NCI-H2029 (cell line): ENCODE results near the gene ACOT11.
A peak's percentile ranks its signal among the peaks of the same experiment; 100 is the strongest.

ENCODE experiments used
- DNase-seq: peaks from one replicate; lab custom pipeline; 2025; lab: John Stamatoyannopoulos, UW

Gene ACOT11

DNA sequence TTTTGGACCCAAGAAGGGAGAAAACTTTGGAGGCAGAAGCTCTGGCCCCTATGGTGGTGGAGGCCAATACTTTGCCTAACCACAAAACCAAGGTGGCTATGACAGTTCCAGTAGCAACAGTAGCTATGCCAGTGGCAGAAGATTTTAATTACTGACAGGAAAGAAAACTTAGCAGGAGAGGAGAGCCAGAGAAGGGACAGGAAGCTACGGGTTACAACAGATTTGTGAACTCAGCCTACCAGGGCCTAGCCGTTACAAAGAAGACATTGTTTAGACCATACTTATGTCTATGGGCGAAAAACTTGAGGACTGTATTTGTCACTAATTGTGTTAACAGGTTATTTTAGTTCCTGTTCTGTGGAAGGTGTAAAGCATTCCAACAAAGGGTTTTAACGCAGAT lies 10.4 kb upstream of the ACOT11 start:
- DNase-seq = no peak

DNA sequence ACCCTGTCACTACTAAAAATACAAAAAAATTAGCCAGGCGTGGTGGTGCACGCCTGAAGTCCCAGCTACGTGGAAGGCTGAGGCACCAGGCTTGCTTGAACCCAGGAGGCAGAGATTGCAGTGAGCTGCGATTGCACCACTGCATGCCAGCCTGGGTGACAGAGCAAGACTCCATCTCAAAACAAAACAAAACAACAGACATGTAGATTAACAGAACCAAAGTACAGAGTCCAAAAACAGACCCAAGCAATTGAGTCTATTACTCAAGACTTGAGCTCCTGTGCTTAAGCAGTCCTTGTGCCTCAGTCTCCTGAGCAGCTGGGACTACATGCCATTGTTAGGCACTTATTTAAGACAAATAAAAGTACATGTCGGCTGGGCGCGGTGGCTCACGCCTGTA lies 9.5 kb upstream of the ACOT11 start:
- no peak for DNase-seq

DNA sequence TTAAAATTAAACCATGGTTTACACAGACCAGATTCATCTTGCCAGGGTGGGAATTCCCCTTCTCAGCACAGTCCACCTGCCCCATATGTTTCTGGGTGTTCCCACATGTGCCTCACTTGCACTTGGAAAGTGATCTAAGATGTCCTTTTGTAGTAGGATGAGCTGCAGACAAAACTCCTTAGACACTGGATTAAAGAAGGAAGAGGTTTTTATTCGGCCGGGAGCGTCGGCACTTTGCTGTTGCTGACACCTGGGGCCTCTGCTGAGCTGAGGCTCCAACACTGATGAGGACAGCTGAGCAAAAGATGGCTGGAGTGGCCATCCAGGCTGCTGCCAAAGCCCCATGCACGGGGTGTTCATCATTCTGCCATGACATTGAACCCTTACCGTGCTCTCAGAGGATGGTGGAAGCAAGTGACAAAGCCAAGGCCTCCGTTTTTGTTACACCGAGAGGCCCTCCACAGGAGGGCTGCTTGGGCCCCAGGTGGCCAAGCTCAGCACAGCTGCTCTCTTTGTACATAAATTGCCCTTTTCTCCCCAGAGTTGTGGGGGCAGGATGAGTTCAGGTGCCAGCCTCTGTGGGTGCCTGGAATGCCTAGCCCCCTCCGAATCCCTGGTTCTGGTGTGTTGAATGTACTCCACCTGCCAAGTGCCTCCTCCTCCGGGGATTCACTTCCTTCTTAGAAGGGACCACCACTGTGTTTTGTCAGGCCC lies 7.3 kb upstream of the ACOT11 start:
- no peak for DNase-seq

DNA sequence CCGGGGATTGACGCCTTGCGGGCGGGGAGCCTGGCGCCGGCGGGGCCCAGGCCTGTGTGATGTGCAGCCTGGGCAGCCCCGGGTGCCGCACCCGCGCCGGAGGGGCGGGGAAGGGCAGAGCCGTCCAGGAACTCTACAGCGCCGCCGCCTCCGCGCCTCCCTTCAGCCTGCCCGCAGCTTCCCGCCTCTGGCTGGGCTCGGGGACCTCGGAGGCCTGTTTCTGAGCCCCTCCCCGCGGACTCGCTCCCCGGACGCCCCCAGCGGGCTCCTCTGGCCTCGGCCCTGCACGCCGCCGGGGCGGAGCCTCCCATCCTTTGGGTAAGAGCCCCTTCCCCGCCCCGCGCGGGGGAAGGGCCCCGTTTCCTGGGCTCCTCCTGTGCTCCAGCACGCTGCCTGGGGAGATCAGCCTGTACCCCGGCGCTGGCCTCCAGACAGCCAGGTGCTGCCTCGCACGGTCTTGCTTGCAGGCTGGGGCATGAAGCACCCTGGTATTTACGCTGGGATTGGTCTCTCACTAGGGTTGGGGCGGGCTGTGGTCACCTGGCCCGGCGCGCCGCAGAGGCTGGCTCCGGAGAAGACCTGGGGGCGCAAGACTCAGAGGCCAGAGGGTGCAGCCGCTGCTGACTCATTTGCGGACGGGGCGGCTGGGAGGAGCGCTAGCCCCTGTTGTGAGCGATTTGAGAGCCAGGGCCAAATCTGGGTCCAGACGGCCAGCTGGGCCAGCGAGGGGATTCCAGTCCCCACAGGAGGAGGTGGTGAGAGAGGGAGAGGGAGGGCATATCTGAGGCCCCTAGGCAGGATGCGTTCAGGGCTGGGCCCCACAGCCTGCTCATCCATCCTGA lies 5.7 kb upstream of the ACOT11 start:
- DNase-seq = peak; percentile 41

DNA sequence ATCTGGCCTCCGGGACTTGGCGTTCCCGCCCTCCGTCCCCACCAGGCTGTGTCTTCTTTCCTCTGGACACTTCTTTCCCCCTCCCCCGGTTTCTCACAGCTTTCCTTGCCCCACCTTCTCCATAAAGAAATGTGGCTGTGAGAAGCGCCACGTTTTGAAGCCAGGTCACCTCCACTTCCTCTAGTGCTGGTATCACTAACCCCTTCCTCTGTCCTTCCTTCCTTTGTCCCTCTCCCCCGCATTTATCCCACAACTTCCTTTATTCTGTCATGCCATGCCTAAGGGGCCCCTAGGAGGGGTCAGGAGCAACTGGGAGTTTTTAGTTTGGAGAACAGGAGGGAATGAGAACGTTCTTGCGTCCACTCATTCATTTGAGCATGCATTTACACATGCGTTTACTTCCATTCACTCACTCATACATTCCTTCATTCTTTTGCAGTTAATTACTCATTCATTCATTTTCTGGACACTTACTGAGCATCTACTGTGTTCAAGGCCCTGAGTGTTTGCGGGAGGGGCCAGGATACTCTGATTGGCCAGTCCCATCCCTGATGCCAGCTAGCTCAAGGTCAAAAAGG lies 5.0 kb upstream of the ACOT11 start:
- DNase-seq = no peak

DNA sequence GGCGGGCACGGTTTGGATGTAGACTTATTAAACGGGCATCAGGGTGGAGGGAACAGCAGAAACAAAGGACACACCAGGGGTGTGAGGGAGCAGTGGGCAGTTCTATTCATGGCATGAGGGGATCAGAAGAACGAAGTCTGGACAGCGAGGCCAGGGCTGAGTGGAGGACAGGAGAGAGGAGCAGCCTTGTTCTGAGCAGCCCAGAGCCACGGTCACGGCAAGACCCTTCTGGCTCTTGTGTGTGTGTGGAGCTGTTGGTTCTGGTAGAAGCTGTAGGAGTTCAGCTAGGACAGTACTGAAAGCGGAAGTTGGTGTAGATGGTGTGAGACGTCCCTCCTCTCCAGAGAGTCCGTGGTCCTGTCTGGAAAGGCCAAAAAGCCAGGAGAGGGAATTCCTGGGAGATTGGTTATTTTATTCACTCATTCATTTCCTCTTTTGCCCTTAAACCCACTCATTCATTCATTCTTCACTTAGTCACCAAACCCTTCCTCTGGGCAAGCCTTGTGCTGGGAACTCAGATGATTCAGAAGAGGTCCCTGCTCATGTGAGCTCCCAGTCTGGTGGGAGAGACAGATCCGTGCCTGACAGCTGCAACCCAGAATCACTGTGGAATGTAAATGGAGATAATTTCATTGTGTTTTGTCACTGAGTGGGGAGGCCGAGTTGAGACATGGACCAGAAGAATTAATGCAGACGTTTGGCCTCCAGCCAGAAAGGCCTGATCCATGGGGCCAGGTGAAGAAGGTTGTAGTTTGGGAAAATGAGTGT lies 4.1 kb upstream of the ACOT11 start:
- no peak for DNase-seq

DNA sequence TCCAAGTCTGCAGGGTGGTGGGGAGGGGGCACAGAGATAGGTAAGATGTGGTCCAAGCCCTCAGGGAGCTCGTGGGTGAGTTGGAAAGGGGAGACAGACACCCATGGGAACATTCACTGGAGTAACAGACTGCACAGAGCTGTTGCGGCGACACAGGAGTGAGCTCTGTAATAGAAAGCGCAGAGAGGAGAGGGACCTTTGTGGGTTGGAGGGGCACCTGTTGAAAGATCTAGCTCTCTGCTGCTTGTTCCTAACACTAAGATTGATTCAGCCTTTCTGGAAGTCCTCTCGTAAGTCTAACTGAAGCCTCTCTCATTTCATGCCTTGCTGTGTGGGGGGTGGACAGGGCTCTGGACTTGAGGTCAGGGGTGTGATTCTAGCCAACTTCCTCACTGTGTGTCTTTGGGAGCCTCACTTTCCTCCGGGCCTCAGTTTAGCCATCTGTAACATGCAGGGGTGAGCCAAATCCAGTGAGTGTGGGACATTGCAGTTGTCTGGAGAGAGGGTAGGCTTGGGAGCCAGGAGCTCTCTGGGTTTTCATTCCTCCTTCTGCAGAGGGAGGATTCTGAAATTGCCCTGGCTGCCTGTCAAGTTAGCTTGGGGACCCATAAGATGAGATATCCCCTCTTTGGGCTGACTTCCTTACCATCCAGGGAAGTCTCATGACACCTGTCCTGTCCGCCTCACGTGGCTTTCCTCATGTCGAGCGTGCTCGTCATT lies 2.0 kb upstream of the ACOT11 start:
- no peak for DNase-seq

DNA sequence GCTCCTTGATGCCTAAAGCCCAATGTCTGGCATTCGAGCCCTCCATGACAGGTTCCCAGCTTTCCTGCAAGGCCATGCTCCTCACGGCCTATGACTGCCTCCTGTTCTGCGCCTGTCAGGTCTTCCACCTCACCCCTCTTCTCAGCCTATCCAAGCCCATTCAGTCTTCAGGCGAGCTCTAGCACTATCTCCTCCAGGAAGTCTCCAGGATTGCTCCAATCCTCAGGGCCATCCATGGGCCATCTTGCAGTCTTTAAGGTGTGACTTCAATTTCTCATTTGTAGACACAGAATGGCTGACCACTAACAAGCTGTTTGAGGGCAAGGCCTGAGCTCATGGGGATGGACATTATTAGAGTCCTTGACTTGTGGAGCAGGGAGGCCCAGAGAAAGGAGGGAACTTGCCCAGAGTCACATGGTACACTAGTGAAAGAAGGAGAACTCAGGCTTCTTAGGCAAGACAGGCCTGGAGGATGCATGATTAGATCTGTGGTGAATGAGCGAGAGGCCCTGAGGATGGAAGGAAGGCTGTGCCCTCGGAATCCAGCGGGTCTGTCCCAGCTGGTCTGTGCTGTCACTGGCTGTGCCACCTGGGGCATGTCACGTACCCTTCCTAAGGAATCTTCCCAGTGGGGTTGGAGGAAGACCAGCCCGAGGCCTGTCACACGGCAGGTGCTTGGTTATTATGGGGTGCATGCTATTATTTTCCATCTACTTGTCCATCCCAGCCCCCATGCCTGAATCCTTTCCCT lies 1.2 kb upstream of the ACOT11 start:
- DNase-seq = no peak

DNA sequence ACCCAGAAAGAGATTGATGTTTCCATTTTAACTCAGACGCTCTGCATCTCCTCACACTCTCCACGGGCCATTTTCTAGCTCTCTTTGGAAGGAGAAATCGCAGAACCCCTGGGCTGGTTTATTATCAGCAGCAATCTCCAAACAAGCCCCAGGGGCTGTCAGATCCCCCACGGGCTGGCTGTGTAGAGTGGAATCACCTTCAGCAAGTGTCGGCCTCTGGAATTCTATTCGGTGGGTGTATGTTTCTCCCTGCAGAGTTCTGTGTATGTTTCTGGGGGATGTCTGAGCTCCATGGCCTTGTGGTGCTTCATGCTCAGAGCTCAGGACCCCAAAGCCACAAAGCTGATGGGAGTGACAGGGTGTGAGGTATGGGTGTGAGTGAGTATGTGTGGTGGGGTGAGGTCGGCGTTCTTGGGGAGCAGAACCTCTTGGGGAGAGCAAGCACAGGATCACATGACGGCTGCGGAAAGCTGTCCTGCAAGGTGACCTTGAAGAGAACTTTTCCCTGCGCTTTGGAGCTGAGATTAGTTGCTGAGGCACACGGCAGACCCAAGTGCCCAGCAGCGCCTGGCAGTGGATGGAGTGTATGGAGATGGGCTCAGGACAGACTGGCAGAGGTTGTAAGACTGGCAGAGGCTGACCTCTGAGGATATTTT lies 489 bp downstream of the ACOT11 start:
- DNase-seq = no peak

DNA sequence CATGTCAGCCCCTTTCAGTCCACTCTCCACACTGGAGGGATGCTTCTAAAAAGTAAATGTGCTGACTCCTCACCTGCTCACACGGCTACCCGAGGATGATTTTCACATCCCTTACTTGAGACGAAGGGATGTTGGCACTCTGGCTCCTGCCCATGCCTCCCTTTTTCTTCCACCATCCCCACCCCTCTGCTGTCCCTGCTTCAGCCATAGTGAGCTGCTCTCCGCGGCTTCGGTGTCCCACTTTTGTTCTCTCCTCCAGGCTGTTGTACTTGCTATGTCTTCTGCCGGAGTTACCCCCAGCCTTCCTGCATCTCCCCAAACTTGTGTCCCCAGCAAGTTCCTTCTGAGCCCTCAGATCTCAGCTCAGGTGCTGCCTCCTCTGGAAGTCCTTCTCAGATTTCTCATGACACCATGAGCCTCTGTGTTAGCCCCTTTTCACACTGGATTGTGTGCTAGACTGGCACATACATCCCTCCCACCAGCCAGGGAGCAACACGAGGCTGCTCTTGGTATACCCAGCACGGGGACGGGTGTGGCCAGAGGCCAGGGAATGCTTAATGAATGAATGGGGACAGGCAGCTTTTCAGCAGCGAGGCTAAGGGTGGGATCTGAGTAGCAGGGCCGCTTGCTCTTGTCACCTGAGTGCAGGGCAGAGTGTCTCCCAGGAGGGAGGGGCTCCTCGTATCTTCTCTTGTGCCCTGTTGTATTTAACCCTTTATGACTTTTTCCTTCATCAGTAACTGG lies 1.3 kb downstream of the ACOT11 start:
- DNase-seq = no peak

DNA sequence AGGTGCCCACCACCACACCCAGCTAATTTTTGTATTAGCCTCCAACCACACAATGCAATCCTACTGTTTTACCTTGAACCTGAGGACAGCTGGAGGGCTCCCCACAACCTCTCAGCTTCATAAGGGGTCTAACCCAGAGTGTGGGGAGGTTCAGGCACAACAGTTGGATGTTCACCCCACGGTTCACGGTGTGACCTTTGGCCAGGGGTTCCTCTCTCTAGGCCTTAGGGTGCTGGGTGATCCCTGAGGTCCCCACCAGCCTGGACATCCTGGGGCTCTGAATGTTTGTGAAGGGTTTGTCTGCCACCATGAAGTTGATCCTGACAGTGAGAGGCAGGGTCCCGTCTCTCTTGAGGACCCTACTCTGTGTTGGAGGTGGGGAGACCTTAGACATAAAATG lies 3.9 kb downstream of the ACOT11 start:
- DNase-seq = no peak

DNA sequence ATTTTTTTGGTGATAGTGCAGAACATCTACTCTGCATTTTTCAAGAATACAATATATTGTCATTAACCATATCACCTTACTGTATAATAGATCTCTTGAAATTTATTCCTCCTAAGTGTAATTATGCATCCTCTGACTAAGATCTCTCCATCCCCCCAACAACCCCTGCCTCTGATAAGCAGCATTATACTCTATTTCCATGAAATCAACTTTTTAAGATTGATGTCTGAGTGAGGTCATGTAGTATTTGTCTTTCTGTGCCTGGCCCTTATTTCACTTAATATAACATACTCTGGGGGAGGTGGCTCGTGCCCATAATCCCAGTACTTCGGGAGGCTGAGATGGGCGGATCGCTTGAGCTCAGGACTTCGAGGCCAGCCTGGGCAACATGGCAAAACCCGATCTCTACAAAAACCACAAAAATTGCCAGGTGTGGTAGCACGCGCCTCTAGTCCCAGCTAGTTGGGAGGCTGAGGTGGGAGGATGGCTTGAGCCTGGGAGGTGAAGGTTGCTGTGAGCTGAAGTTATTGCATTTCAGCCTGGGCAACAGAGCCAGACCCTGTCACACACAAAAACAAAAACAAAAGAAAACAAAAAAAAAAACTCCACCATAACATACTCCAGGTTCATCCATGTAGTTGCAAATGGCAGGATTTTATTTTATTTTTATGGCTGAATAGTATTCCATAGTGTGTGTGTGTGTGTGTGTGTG lies 5.7 kb downstream of the ACOT11 start:
- no peak for DNase-seq

DNA sequence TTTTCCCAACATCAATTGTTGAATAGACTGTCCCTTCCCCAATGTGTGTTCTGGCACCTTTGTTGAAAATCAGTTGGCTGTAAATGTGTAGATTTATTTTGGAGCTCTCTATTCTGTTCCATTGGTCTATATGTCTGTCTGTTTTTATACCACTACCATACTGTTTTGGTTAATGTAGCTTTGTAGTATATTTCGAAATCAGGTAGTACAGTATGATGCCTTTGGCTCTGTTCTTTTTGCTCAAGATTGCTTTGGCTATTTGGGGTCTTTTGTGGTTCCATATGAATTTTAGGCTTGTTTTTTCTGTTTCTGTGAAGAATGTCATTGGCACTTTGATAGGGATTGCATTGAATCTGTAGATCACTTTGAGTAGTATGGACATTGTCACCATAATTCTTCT lies 8.1 kb downstream of the ACOT11 start:
- no peak for DNase-seq

DNA sequence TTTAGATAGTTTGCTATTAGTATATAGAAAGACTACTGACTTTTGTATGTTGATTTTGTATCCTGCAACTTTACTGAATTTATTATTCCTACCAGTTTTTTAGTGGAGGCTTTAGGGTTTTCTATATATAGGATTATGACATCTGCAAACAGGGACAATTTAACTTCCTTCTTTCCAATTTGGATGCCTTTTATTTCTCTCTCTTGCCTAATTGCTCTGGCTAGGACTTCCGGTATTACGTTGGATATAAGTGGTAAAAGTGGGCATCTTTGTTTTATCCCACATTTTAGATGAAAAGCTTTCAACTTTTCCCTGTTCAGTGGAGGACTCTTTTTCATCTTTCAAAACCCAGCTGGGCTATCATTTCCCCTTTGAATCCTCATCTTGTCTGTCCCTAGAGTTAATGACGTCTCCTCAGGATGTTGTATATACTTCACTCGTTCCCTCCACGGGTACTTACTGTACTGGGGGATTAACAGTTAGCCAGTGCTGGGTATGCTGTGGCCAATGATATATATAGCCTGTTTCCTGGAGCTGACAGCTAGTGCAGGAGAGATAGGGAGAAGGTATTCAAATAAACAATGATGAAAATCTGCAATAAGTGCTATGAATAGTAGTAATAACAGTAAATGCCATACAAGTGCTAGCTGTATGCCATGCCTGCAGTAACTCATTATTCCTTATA lies 9.8 kb downstream of the ACOT11 start:
- no peak for DNase-seq

DNA sequence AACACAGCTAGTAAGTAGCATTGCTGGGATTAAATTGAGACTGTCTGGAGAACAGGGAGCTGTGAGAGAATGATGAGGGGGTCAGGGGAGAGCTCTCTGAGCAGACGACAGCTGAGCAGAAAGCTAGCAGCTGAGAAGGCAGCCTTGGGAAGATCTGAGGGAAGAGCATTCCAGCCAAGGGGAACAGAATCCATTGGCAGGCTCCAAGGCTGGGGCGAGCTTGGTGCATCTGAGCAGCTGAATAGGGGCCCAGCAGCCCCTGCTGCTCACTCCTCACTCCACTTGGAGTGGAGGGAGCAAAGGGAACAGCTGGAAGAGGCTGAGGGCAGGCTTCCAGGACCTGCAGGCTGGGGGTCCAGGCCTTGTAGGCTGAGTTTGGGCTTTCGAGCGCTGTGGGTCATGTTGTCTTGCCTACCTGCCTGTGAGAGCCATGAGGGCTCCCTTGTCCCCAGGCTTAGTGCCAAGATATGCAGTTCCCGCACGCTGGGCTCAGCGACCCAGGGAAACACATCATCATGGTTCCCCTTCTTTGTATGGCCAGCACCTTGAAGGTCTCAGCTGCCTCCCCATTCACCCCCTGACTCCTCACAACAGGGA lies 10.5 kb downstream of the ACOT11 start:
- no peak for DNase-seq

DNA sequence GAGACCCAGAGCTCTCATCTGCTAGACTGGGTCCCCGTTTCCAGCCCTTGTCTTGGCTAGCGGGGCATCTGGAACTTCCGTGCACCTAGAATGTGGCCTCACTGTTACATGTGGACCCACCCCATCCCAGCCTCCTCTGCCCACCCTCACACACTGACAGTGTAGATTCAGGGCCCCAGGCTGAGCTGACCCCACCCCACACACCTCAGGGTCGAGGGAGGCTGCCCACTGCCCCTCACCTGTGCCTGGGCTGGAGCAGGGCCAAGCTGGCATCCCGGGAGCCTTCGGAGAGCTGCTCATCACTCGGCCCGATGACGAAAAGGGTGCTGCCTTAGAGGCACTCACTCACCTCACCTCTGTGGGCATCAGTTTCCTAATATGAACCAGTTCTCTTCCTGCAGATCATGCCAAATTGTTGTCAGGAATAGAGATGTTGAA lies 11.1 kb downstream of the ACOT11 start:
- DNase-seq = no peak

DNA sequence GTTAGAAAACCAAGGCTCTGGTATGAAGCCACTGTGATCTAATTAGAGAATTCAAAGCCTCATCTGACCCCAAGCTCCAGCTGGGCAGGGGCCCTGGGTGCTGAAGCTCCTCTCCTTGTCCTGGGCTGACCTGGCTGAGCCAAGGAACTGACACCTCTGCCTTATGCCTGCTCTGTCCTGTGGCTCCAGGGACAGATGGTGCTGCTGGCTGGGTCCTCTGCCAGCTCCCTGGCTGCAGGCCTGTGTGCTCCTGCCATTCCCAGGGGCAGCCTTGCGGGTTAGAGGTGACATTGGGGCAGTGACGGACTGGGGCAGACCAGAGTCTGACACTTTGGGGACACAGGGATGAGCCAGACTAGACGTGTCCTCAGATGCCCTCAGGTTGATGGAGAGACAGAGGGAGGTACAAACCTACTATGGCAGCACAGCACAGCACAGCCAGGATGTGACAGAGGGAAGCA lies 11.8 kb downstream of the ACOT11 start:
- DNase-seq = no peak
